ENCODE measurements around the gene THOC6.

Gene THOC6

GRCh38 chr16:3022684-3023414, 986 bp upstream of the THOC6 start:
- Histone ChIP-seq H3K9me3 (ENCODE audit: control insufficient read depth in 1 of 2, low read length in 2 of 2) (no peaks in the 10 kb centered on the region), H3K27ac (ENCODE audit: low read depth, low read length) (peak overlapping the region; percentile 95), H3K36me3 (ENCODE audit: control insufficient read depth in 1 of 2, insufficient read depth in 2 of 2, low read length in 2 of 2) (peaks cover 13 to 20% of the 10 kb centered on the region in 2 donors), H3K27me3 (ENCODE audit: control insufficient read depth in 1 of 2, insufficient read depth in 2 of 2, low read length in 2 of 2) (no peaks in the 10 kb centered on the region), H3K9ac (ENCODE audit: low read depth in 1 of 2, low read length in 2 of 2) (peak overlapping the region; percentile 76 to 80), H3K4me1 (ENCODE audit: control insufficient read depth in 1 of 2, insufficient read depth in 2 of 2, low read length in 2 of 2) (peaks cover 30 to 36% of the 10 kb centered on the region in 2 donors), H3K4me3 (ENCODE audit: low read depth in 1 of 2, low read length in 2 of 2) (peak overlapping the region; percentile 73 to 80)

GRCh38 chr16:3023415-3023668, 493 bp upstream of the THOC6 start:
- H3K27ac ChIP-seq (ENCODE audit: low read depth, low read length) = peak overlapping the region; percentile 95
- peaks cover 13 to 20% of the 10 kb centered on the region in 2 donors for H3K36me3 ChIP-seq (ENCODE audit: control insufficient read depth in 1 of 2, insufficient read depth in 2 of 2, low read length in 2 of 2)
- peaks cover 29 to 37% of the 10 kb centered on the region in 2 donors for H3K4me1 ChIP-seq (ENCODE audit: control insufficient read depth in 1 of 2, insufficient read depth in 2 of 2, low read length in 2 of 2)
- peak overlapping the region; percentile 76 to 80 for H3K9ac ChIP-seq (ENCODE audit: low read depth in 1 of 2, low read length in 2 of 2)
- H3K27me3 ChIP-seq (ENCODE audit: control insufficient read depth in 1 of 2, insufficient read depth in 2 of 2, low read length in 2 of 2) = no peaks in the 10 kb centered on the region
- no peaks in the 10 kb centered on the region for H3K9me3 ChIP-seq (ENCODE audit: control insufficient read depth in 1 of 2, low read length in 2 of 2)
- H3K4me3 ChIP-seq (ENCODE audit: low read depth in 1 of 2, low read length in 2 of 2) = peak overlapping the region; percentile 73 to 80

- H3K36me3 ChIP-seq (ENCODE audit: control insufficient read depth in 1 of 2, insufficient read depth in 2 of 2, low read length in 2 of 2) = peaks cover 13 to 20% of the 10 kb centered on the region in 2 donors
- H3K4me3 ChIP-seq (ENCODE audit: low read depth in 1 of 2, low read length in 2 of 2) = no peak overlapping the region
- H3K9me3 ChIP-seq (ENCODE audit: control insufficient read depth in 1 of 2, low read length in 2 of 2) = no peaks in the 10 kb centered on the region
- no peak overlapping the region for H3K9ac ChIP-seq (ENCODE audit: low read depth in 1 of 2, low read length in 2 of 2)
- H3K27ac ChIP-seq (ENCODE audit: low read depth, low read length) = no peak overlapping the region
- peaks cover 11 to 15% of the 10 kb centered on the region in 2 donors for H3K27me3 ChIP-seq (ENCODE audit: control insufficient read depth in 1 of 2, insufficient read depth in 2 of 2, low read length in 2 of 2)
- H3K4me1 ChIP-seq (ENCODE audit: control insufficient read depth in 1 of 2, insufficient read depth in 2 of 2, low read length in 2 of 2) = peaks cover 33 to 39% of the 10 kb centered on the region in 2 donors
Measured at GRCh38 chr16:3025032-3026002, 1.5 kb downstream of the THOC6 start.

GRCh38 chr16:3026003-3026378, 2.2 kb downstream of the THOC6 start:
- no peaks in the 10 kb centered on the region for H3K9me3 ChIP-seq (ENCODE audit: control insufficient read depth in 1 of 2, low read length in 2 of 2)
- H3K4me1 ChIP-seq (ENCODE audit: control insufficient read depth in 1 of 2, insufficient read depth in 2 of 2, low read length in 2 of 2) = peaks cover 33 to 39% of the 10 kb centered on the region in 2 donors
- peaks cover 17 to 19% of the 10 kb centered on the region in 2 donors for H3K27me3 ChIP-seq (ENCODE audit: control insufficient read depth in 1 of 2, insufficient read depth in 2 of 2, low read length in 2 of 2)
- H3K9ac ChIP-seq (ENCODE audit: low read depth in 1 of 2, low read length in 2 of 2) = no peak overlapping the region
- H3K27ac ChIP-seq (ENCODE audit: low read depth, low read length) = no peak overlapping the region
- peaks cover 13 to 20% of the 10 kb centered on the region in 2 donors for H3K36me3 ChIP-seq (ENCODE audit: control insufficient read depth in 1 of 2, insufficient read depth in 2 of 2, low read length in 2 of 2)
- no peak overlapping the region for H3K4me3 ChIP-seq (ENCODE audit: low read depth in 1 of 2, low read length in 2 of 2)

- Histone ChIP-seq H3K4me1 (ENCODE audit: control insufficient read depth in 1 of 2, insufficient read depth in 2 of 2, low read length in 2 of 2) (peaks cover 28 to 37% of the 10 kb centered on the region in 2 donors), H3K36me3 (ENCODE audit: control insufficient read depth in 1 of 2, insufficient read depth in 2 of 2, low read length in 2 of 2) (peaks cover 13 to 20% of the 10 kb centered on the region in 2 donors)
Measured at GRCh38 chr16:3026609-3027488, 3.0 kb downstream of the THOC6 start.

GRCh38 chr16:3027489-3027795, 3.6 kb downstream of the THOC6 start:
- Histone ChIP-seq H3K9ac (ENCODE audit: low read depth in 1 of 2, low read length in 2 of 2) (no peak overlapping the region), H3K4me1 (ENCODE audit: control insufficient read depth in 1 of 2, insufficient read depth in 2 of 2, low read length in 2 of 2) (peaks cover 28 to 36% of the 10 kb centered on the region in 2 donors), H3K27me3 (ENCODE audit: control insufficient read depth in 1 of 2, insufficient read depth in 2 of 2, low read length in 2 of 2) (peaks cover 17 to 21% of the 10 kb centered on the region in 2 donors), H3K4me3 (ENCODE audit: low read depth in 1 of 2, low read length in 2 of 2) (no peak overlapping the region), H3K9me3 (ENCODE audit: control insufficient read depth in 1 of 2, low read length in 2 of 2) (no peaks in the 10 kb centered on the region), H3K36me3 (ENCODE audit: control insufficient read depth in 1 of 2, insufficient read depth in 2 of 2, low read length in 2 of 2) (peaks cover 13 to 20% of the 10 kb centered on the region in 2 donors), H3K27ac (ENCODE audit: low read depth, low read length) (no peak overlapping the region)

More at GRCh38 chr16:3026609-3027488, 3.0 kb downstream of the THOC6 start:
- H3K9me3 ChIP-seq (ENCODE audit: control insufficient read depth in 1 of 2, low read length in 2 of 2) = no peaks in the 10 kb centered on the region
- no peak overlapping the region for H3K9ac ChIP-seq (ENCODE audit: low read depth in 1 of 2, low read length in 2 of 2)
- no peak overlapping the region for H3K4me3 ChIP-seq (ENCODE audit: low read depth in 1 of 2, low read length in 2 of 2)
- H3K27me3 ChIP-seq (ENCODE audit: control insufficient read depth in 1 of 2, insufficient read depth in 2 of 2, low read length in 2 of 2) = peaks cover 17 to 19% of the 10 kb centered on the region in 2 donors
- H3K27ac ChIP-seq (ENCODE audit: low read depth, low read length) = no peak overlapping the region

GRCh38 chr16:3027983-3028715, 4.3 kb downstream of the THOC6 start:
- peaks cover 25 to 32% of the 10 kb centered on the region in 2 donors for H3K4me1 ChIP-seq (ENCODE audit: control insufficient read depth in 1 of 2, insufficient read depth in 2 of 2, low read length in 2 of 2)
- no peak overlapping the region for H3K9ac ChIP-seq (ENCODE audit: low read depth in 1 of 2, low read length in 2 of 2)
- H3K36me3 ChIP-seq (ENCODE audit: control insufficient read depth in 1 of 2, insufficient read depth in 2 of 2, low read length in 2 of 2) = peaks cover 13 to 20% of the 10 kb centered on the region in 2 donors
- no peak overlapping the region for H3K4me3 ChIP-seq (ENCODE audit: low read depth in 1 of 2, low read length in 2 of 2)
- no peaks in the 10 kb centered on the region for H3K9me3 ChIP-seq (ENCODE audit: control insufficient read depth in 1 of 2, low read length in 2 of 2)
- H3K27me3 ChIP-seq (ENCODE audit: control insufficient read depth in 1 of 2, insufficient read depth in 2 of 2, low read length in 2 of 2) = peaks cover 17 to 25% of the 10 kb centered on the region in 2 donors
- no peak overlapping the region for H3K27ac ChIP-seq (ENCODE audit: low read depth, low read length)

GRCh38 chr16:3028716-3029319, 5.0 kb downstream of the THOC6 start:
- H3K9me3 ChIP-seq (ENCODE audit: control insufficient read depth in 1 of 2, low read length in 2 of 2) = no peaks in the 10 kb centered on the region
- no peak overlapping the region for H3K4me3 ChIP-seq (ENCODE audit: low read depth in 1 of 2, low read length in 2 of 2)
- H3K4me1 ChIP-seq (ENCODE audit: control insufficient read depth in 1 of 2, insufficient read depth in 2 of 2, low read length in 2 of 2) = peaks cover 21 to 26% of the 10 kb centered on the region in 2 donors
- peaks cover 13 to 20% of the 10 kb centered on the region in 2 donors for H3K36me3 ChIP-seq (ENCODE audit: control insufficient read depth in 1 of 2, insufficient read depth in 2 of 2, low read length in 2 of 2)
- no peak overlapping the region for H3K27ac ChIP-seq (ENCODE audit: low read depth, low read length)
- no peak overlapping the region for H3K9ac ChIP-seq (ENCODE audit: low read depth in 1 of 2, low read length in 2 of 2)
- H3K27me3 ChIP-seq (ENCODE audit: control insufficient read depth in 1 of 2, insufficient read depth in 2 of 2, low read length in 2 of 2) = peaks cover 17 to 25% of the 10 kb centered on the region in 2 donors

Measured in duodenal mucosa (tissue), 2 donors.